IPS-NIHi11 (cell line): ENCODE measurements around the gene VILL.

Experiments used
- DNase-seq: peaks from one replicate; pipeline ENCODE4 v3.0.0; 2012; ENCODE audit warnings: mixed read lengths, low spot score

VILL gene

GRCh38 chr3:38000965-38001455 lies 10.4 kb downstream of the VILL start:
- no peak for DNase-seq

GRCh38 chr3:38001456-38002081 lies 11.0 kb downstream of the VILL start:
- DNase-seq, result peak; percentile 45

- no peak for DNase-seq
These were observed 11.8 kb downstream of the VILL start for GRCh38 chr3:38002291-38002876.

GRCh38 chr3:38002940-38003339 lies 12.4 kb downstream of the VILL start:
- DNase-seq, result no peak

- peak; percentile 84 for DNase-seq
These were observed 12.8 kb downstream of the VILL start for GRCh38 chr3:38003371-38003816.

GRCh38 chr3:38003817-38004414 lies 13.3 kb downstream of the VILL start:
- no peak for DNase-seq

GRCh38 chr3:38004415-38005075 lies 14.0 kb downstream of the VILL start:
- peak; percentile 65 for DNase-seq

- DNase-seq, result no peak
These were observed 14.8 kb downstream of the VILL start for GRCh38 chr3:38005076-38006020.

- no peak for DNase-seq
These were observed 15.4 kb downstream of the VILL start for GRCh38 chr3:38006031-38006430.

GRCh38 chr3:38006445-38006995 lies 15.9 kb downstream of the VILL start:
- DNase-seq, result no peak

- DNase-seq, result no peak
These were observed 17.1 kb downstream of the VILL start for GRCh38 chr3:38007754-38008090.

GRCh38 chr3:38008191-38008701 lies 17.7 kb downstream of the VILL start:
- no peak for DNase-seq

GRCh38 chr3:38008971-38009580 lies 18.5 kb downstream of the VILL start:
- no peak for DNase-seq

- no peak for DNase-seq
These were observed 19.4 kb downstream of the VILL start for GRCh38 chr3:38009807-38010591.

- DNase-seq, result no peak
These were observed 20.5 kb downstream of the VILL start for GRCh38 chr3:38011111-38011510.

GRCh38 chr3:38015485-38015884 lies 24.9 kb downstream of the VILL start:
- no peak for DNase-seq

GRCh38 chr3:38015984-38016383 lies 25.4 kb downstream of the VILL start:
- no peak for DNase-seq

GRCh38 chr3:38016410-38016809 lies 25.8 kb downstream of the VILL start:
- no peak for DNase-seq

GRCh38 chr3:38016847-38017444 lies 26.4 kb downstream of the VILL start:
- DNase-seq, result no peak
